Suprapubic skin (tissue), 4 donors: ENCODE measurements around the gene SVEP1. TPM values are rescaled to one million over a fixed set of nuclear protein-coding genes. Genes with fewer than 3 reads are reported as not detected.

Experiments used
- DNase-seq, 2 donors: peaks; one replicate each; pipeline ENCODE4 v3.0.0-alpha.2; 2019; ENCODE audit warnings: low spot score in 2 of 2
- H3K27ac ChIP-seq: fragments of 200-600 bp; sonication (generic); one replicate; pipeline ENCODE4 v1.5.1; 2019
- H3K27me3 ChIP-seq: fragments of 200-600 bp; sonication (generic); one replicate; pipeline ENCODE4 v1.5.1; 2019
- H3K36me3 ChIP-seq: fragments of 200-600 bp; sonication (generic); one replicate; pipeline ENCODE4 v1.5.1; 2019
- H3K4me1 ChIP-seq: fragments of 200-600 bp; sonication (generic); one replicate; pipeline ENCODE4 v1.5.1; 2019
- H3K4me3 ChIP-seq: fragments of 200-600 bp; sonication (generic); one replicate; pipeline ENCODE4 v1.5.1; 2019; ENCODE audit warnings: mild to moderate bottlenecking
- H3K9me3 ChIP-seq: fragments of 200-600 bp; sonication (generic); one replicate; pipeline ENCODE4 v1.5.1; 2019
- CTCF ChIP-seq, 2 donors: fragments of 200-600 bp in 1 of 2; fragments of 450-650 bp in 1 of 2; sonication (generic) in 1 of 2; IDR thresholded peaks; one replicate each; pipeline ENCODE4 v1.5.1; 2016 to 2019; ENCODE audit warnings: antibody characterized with exemption in 2 of 2, mild to moderate bottlenecking in 1 of 2, moderate library complexity in 1 of 2
- EP300 ChIP-seq: sonication (generic); formaldehyde crosslinking; IDR thresholded peaks from one replicate; pipeline ENCODE4 v1.6.1; 2017; ENCODE audit warnings: antibody characterized with exemption
- POLR2A ChIP-seq, 2 donors: fragments of 450-650 bp; IDR thresholded peaks; one replicate each; pipeline ENCODE4 v1.6.1; 2017; ENCODE audit warnings: antibody characterized with exemption in 2 of 2, mild to moderate bottlenecking in 2 of 2, moderate library complexity in 2 of 2
- POLR2AphosphoS5 ChIP-seq, 3 donors: sonication (generic); formaldehyde crosslinking; IDR thresholded peaks; one replicate each; pipeline ENCODE4 v1.6.1; 2017; ENCODE audit warnings: antibody characterized with exemption in 3 of 3
- WGBS: methylation state at CpG from one replicate; pipeline ENCODE4 v1.1.5; 2018; 5-methylcytosine and 5-hydroxymethylcytosine counted together
- total RNA-seq, 4 donors: library from RNA; depleted of rRNA; stranded (reverse); fragments of >200 nt; gene quantifications; one replicate each; pipeline ENCODE4 v1.1.0, GENCODE V29; 2016

SVEP1 gene
- total RNA-seq, 4 donors from 2014 or later, result 5.8 to 15.6 (median 11.2) TPM

- H3K4me3 ChIP-seq, result no peak overlapping the region
- 90% methylated on average over 4 of the region's 4 CpGs for WGBS
- H3K9me3 ChIP-seq, result no peaks in the 10 kb centered on the region
- H3K36me3 ChIP-seq, result no peaks in the 10 kb centered on the region
- peaks cover 3% of the 10 kb centered on the region for H3K4me1 ChIP-seq
- no peaks in the 10 kb centered on the region for H3K27me3 ChIP-seq
- H3K27ac ChIP-seq, result no peak overlapping the region
- TF ChIP-seq POLR2A (IDR thresholded peaks at IDR 0.05) (no peak), POLR2AphosphoS5 (IDR thresholded peaks at IDR 0.05) (no peak), EP300 (no peak), CTCF (IDR thresholded peaks at IDR 0.05) (no peak)
- no peak for DNase-seq
Measured at GRCh38 chr9:110356639-110357395, 222.7 kb downstream of the SVEP1 start.

- WGBS, result 98% methylated on average over 2 of the region's 2 CpGs
- TF ChIP-seq POLR2AphosphoS5 (IDR thresholded peaks at IDR 0.05) (no peak), EP300 (no peak), POLR2A (IDR thresholded peaks at IDR 0.05) (no peak), CTCF (IDR thresholded peaks at IDR 0.05) (no peak)
- Histone ChIP-seq H3K4me1 (peaks cover 12% of the 10 kb centered on the region), H3K27ac (no peak overlapping the region), H3K4me3 (no peak overlapping the region), H3K9me3 (no peaks in the 10 kb centered on the region), H3K36me3 (no peaks in the 10 kb centered on the region), H3K27me3 (no peaks in the 10 kb centered on the region)
- DNase-seq, result no peak
Measured at GRCh38 chr9:110355911-110356310, 223.6 kb downstream of the SVEP1 start.

- TF ChIP-seq EP300, result no peak
- TF ChIP-seq POLR2AphosphoS5 (IDR thresholded peaks at IDR 0.05), result no peak
- no peak for TF ChIP-seq CTCF (IDR thresholded peaks at IDR 0.05)
- no peak for TF ChIP-seq POLR2A (IDR thresholded peaks at IDR 0.05)
- Histone ChIP-seq H3K9me3 (no peaks in the 10 kb centered on the region), H3K27me3 (no peaks in the 10 kb centered on the region), H3K4me1 (peaks cover 25% of the 10 kb centered on the region), H3K27ac (peak overlapping the region; percentile 72), H3K36me3 (no peaks in the 10 kb centered on the region), H3K4me3 (no peak overlapping the region)
- 11% methylated on average over 1 of the region's 1 CpG for WGBS
- DNase-seq, result no peak
Measured at GRCh38 chr9:110351009-110351467, 228.5 kb downstream of the SVEP1 start.

GRCh38 chr9:110346325-110346724 lies 233.2 kb downstream of the SVEP1 start:
- H3K27ac ChIP-seq, result no peak overlapping the region
- 52% methylated on average over 3 of the region's 3 CpGs for WGBS
- no peak for DNase-seq
- peaks cover 17% of the 10 kb centered on the region for H3K4me1 ChIP-seq
- H3K4me3 ChIP-seq, result no peak overlapping the region
- H3K27me3 ChIP-seq, result no peaks in the 10 kb centered on the region
- H3K36me3 ChIP-seq, result no peaks in the 10 kb centered on the region
- no peak for TF ChIP-seq CTCF (IDR thresholded peaks at IDR 0.05)
- TF ChIP-seq POLR2A (IDR thresholded peaks at IDR 0.05), result no peak
- no peak for TF ChIP-seq POLR2AphosphoS5 (IDR thresholded peaks at IDR 0.05)
- TF ChIP-seq EP300, result no peak
- H3K9me3 ChIP-seq, result no peaks in the 10 kb centered on the region

- Histone ChIP-seq H3K27ac (no peak overlapping the region), H3K4me3 (no peak overlapping the region), H3K36me3 (no peaks in the 10 kb centered on the region), H3K9me3 (no peaks in the 10 kb centered on the region), H3K4me1 (peaks cover 2% of the 10 kb centered on the region), H3K27me3 (no peaks in the 10 kb centered on the region)
- DNase-seq, result no peak
- TF ChIP-seq CTCF (IDR thresholded peaks at IDR 0.05), result no peak
- TF ChIP-seq POLR2A (IDR thresholded peaks at IDR 0.05), result no peak
- TF ChIP-seq POLR2AphosphoS5 (IDR thresholded peaks at IDR 0.05), result no peak
- TF ChIP-seq EP300, result no peak
- WGBS, result 72% methylated on average over 6 of the region's 6 CpGs
Measured at GRCh38 chr9:110344821-110345220, 234.7 kb downstream of the SVEP1 start.
